Measurements from ENCODE around the gene EFNB2.

EFNB2 gene

DNA sequence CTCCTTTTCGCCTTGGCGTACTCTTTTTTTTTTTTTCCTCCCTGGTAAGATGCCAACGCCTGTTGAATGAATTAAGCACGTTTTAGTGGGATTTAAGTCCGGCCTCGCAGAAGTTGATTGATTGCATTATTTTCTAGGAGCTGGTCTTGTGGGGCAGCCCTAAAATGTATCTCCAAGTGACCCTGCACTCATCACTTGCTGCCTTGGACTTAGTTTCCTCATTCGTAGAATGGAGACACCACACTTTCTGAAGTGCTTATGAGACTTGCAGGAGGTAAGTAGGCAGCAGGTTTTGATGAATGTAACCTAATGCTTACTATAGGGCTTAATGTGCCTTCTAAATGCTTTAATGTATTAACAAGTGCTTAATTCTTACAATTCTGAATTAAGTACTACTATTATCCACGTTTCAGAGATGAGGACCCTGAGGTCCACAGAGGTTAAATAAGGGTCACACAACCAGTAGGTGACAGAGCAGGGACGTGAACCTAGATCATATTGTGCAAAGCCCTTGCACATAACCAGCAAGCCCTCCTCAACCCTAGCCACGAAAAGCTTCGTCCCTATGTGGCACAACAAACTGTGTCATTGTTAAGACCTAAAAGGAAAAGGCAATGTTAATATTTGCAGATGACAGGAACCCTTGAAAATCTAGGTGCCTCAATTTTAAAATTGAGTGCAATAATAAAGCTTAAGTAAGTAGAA, 33.0 kb upstream of the EFNB2 start:
- H3K4me3 ChIP-seq = peak overlapping the region; percentile 78 to 98 (median 94)
- peaks cover 36 to 42% (median 38%) of the 10 kb centered on the region in 11 experiments for H4K20me1 ChIP-seq
- H3K9me3 ChIP-seq (replicated peaks in 1 of 11) = peaks cover 0 to 13% (median 6%) of the 10 kb centered on the region in 11 experiments; a peak in 10 of 22 replicates
- no peak for TF ChIP-seq Cebpa-rat (IDR thresholded peaks at IDR 0.05)
- H3K4me1 ChIP-seq = peaks cover 32 to 45% (median 40%) of the 10 kb centered on the region in 10 experiments
- no peaks in the 10 kb centered on the region for H3K27me3 ChIP-seq
- H3K9ac ChIP-seq = peak overlapping the region; percentile 94 to 100 (median 98); a peak in 21 of 22 replicates
- peak overlapping the region in 10 of 11 experiments; percentile 94 to 100 (median 98); a peak in 20 of 22 replicates for H3K27ac ChIP-seq
- H3K4me2 ChIP-seq = peak overlapping the region; percentile 71 to 86 (median 80)
- H3K36me3 ChIP-seq = peaks cover 0 to 15% (median 5%) of the 10 kb centered on the region in 11 experiments; a peak in 6 of 22 replicates

DNA sequence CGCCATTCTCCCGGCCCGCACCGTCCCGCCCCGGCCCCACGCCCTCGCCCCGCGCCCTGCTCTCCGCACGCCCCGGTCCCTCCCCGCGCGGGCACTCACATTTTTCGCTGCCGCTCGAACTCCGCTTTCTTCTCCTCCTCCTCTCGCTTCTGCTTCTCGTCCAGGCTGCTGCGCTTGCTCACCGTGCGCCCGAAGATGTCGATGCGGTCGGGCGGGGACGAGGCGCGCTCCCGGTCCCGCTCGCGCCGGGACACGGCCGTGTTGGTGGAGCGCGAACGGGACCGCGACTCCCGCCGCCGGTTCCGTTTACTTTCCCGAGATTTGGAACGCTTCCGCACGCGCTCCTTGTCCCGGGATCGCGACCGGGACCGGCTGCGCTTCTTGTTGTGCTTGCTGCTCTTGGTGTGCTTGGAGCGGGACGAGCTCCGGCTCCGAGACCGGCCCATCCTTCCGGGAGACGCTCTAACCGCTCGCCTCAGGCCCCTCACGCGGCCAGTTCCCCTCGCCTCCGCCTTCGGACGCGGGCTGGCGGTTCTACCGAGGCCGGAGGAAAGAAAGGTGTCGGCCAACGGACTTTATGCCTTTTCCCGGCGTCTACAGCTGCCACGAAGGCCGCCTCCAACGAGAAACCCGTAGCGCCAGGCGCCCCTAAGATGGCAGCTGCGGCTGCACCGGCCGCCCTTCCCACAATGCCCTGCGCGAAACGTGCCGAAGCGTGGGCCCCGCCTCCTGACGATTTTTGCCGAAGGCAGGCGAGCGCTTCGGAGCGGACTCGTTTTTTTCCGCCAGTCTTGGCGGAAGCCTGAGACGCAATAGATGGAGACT, 32.2 kb upstream of the EFNB2 start, which contains the start of gene ARGLU1:
Gene ARGLU1 (minus strand): TSS at position 664 of the 825 bp plus-strand sequence. CDS start 218 bp downstream, at position 446.
- peak within 1 kb of the TSS; percentile 94 to 100 (median 98) for H3K9ac ChIP-seq
- peaks cover 35 to 53% (median 48%) of the 10 kb centered on the region in 10 experiments for H3K4me1 ChIP-seq
- no peaks in the 10 kb centered on the region for H3K27me3 ChIP-seq
- peaks cover 0 to 18% (median 7%) of the 10 kb centered on the region in 11 experiments; a peak in 7 of 22 replicates for H3K36me3 ChIP-seq
- H3K9me3 ChIP-seq (replicated peaks in 1 of 11) = peaks cover 0 to 10% (median 6%) of the 10 kb centered on the region in 11 experiments; a peak in 9 of 22 replicates
- peaks cover 44 to 50% (median 46%) of the 10 kb centered on the region in 11 experiments for H4K20me1 ChIP-seq
- peak within 1 kb of the TSS; percentile 77 to 98 (median 86) for H3K4me2 ChIP-seq
- H3K27ac ChIP-seq = peak within 1 kb of the TSS; percentile 89 to 100 (median 98)
- H3K4me3 ChIP-seq = peak within 1 kb of the TSS; percentile 78 to 98 (median 94)
- no peak for TF ChIP-seq Cebpa-rat (IDR thresholded peaks at IDR 0.05)

GRCh38 chr13:106566641-106567473, 31.4 kb upstream of the EFNB2 start:
- peaks cover 0 to 7% (median 6%) of the 10 kb centered on the region in 11 experiments; a peak in 7 of 22 replicates for H3K9me3 ChIP-seq (replicated peaks in 1 of 11)
- peak overlapping the region; percentile 94 to 100 (median 98) for H3K9ac ChIP-seq
- no peaks in the 10 kb centered on the region for H3K27me3 ChIP-seq
- peaks cover 52 to 58% (median 54%) of the 10 kb centered on the region in 11 experiments for H4K20me1 ChIP-seq
- peak overlapping the region; percentile 71 to 98 (median 86) for H3K4me2 ChIP-seq
- H3K4me3 ChIP-seq = peak overlapping the region; percentile 78 to 98 (median 94)
- no peak for TF ChIP-seq Cebpa-rat (IDR thresholded peaks at IDR 0.05)
- H3K36me3 ChIP-seq = peaks cover 0 to 18% (median 8%) of the 10 kb centered on the region in 11 experiments; a peak in 7 of 22 replicates
- peaks cover 36 to 61% (median 56%) of the 10 kb centered on the region in 10 experiments for H3K4me1 ChIP-seq
- H3K27ac ChIP-seq = peak overlapping the region; percentile 89 to 100 (median 98)

GRCh38 chr13:106565127-106565775, 29.8 kb upstream of the EFNB2 start:
- Histone ChIP-seq H3K4me3 (peak overlapping the region; percentile 78 to 98 (median 94); a peak in 19 of 20 replicates), H4K20me1 (peaks cover 68 to 74% (median 70%) of the 10 kb centered on the region in 11 experiments), H3K36me3 (peaks cover 0 to 26% (median 11%) of the 10 kb centered on the region in 11 experiments; a peak in 8 of 22 replicates), H3K9ac (peak overlapping the region; percentile 94 to 100 (median 98); a peak in 18 of 22 replicates), H3K4me2 (peak overlapping the region; percentile 71 to 98 (median 86)), H3K4me1 (peaks cover 41 to 72% (median 63%) of the 10 kb centered on the region in 10 experiments), H3K27me3 (no peaks in the 10 kb centered on the region), H3K9me3 (replicated peaks in 1 of 11) (peaks cover 0 to 3% (median under 1%) of the 10 kb centered on the region in 11 experiments; a peak in 6 of 22 replicates), H3K27ac (peak overlapping the region in 5 of 11 experiments; percentile 27 to 100 (median 96); a peak in 7 of 22 replicates)
- TF ChIP-seq Cebpa-rat (IDR thresholded peaks at IDR 0.05) = no peak

GRCh38 chr13:106562301-106562700, 26.8 kb upstream of the EFNB2 start:
- TF ChIP-seq Cebpa-rat (IDR thresholded peaks at IDR 0.05) = no peak
- Histone ChIP-seq H3K4me2 (peak overlapping the region; percentile 11 to 89 (median 47); a peak in 19 of 22 replicates), H3K27me3 (no peaks in the 10 kb centered on the region), H4K20me1 (peaks cover 97 to 100% (median 99%) of the 10 kb centered on the region in 11 experiments), H3K27ac (no peak overlapping the region), H3K4me1 (peaks cover 36 to 56% (median 51%) of the 10 kb centered on the region in 10 experiments), H3K9ac (0 out of 22 replicates have a peak overlapping the region, but pooled peaks of 2 of the 11 experiments have one; percentile 1 to 24), H3K4me3 (no peak overlapping the region), H3K36me3 (peaks cover 22 to 55% (median 39%) of the 10 kb centered on the region in 11 experiments), H3K9me3 (replicated peaks in 1 of 11) (no peaks in the 10 kb centered on the region)

- Histone ChIP-seq H3K36me3 (peaks cover 28 to 62% (median 45%) of the 10 kb centered on the region in 11 experiments), H3K4me1 (peaks cover 36 to 56% (median 51%) of the 10 kb centered on the region in 10 experiments), H4K20me1 (peaks cover 97 to 100% (median 100%) of the 10 kb centered on the region in 11 experiments), H3K4me2 (peak overlapping the region; percentile 11 to 89 (median 47)), H3K9ac (0 out of 22 replicates have a peak overlapping the region, but pooled peaks of 2 of the 11 experiments have one; percentile 1 to 24), H3K27me3 (no peaks in the 10 kb centered on the region), H3K4me3 (no peak overlapping the region), H3K27ac (no peak overlapping the region), H3K9me3 (replicated peaks in 1 of 11) (no peaks in the 10 kb centered on the region)
- TF ChIP-seq Cebpa-rat (IDR thresholded peaks at IDR 0.05) = no peak
Observed at GRCh38 chr13:106561551-106562170, 26.2 kb upstream of the EFNB2 start.

DNA sequence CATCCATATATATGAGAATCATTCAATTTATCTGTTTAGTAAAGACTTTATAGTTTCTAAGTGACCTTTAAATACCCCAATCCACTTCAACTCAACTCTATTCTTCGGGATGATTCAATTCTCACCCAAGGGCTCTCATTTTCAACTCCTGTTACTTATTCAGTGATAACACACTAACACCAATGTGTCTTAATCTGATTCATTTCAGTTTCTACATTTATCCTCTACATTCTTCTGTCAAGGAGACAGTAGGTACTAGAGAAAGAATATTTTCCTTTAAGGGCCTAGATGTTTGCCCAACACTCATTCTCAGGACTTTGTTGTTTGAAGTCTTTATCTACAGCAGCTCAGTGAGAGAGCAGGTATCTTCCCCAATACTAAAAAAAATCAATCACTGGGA, 25.4 kb upstream of the EFNB2 start:
- Histone ChIP-seq H3K4me2 (peak overlapping the region in 1 of 11 experiments; percentile 69; a peak in 3 of 22 replicates), H3K9ac (no peak overlapping the region), H4K20me1 (peaks cover 94 to 100% (median 100%) of the 10 kb centered on the region in 11 experiments), H3K4me1 (peaks cover 32 to 52% (median 47%) of the 10 kb centered on the region in 10 experiments), H3K36me3 (peaks cover 37 to 70% (median 54%) of the 10 kb centered on the region in 11 experiments), H3K27me3 (no peaks in the 10 kb centered on the region), H3K27ac (no peak overlapping the region), H3K9me3 (replicated peaks in 1 of 11) (no peaks in the 10 kb centered on the region), H3K4me3 (no peak overlapping the region)
- TF ChIP-seq Cebpa-rat (IDR thresholded peaks at IDR 0.05) = no peak
